Astrocyte of the spinal cord (primary cell): ENCODE results near the gene GRAP.

Experiments used
- DNase-seq: peaks from one replicate; pipeline ENCODE4 v3.0.0; 2011; ENCODE audit warnings: low read depth, low spot score
- H3K4me3 ChIP-seq: 2 replicates; pipeline ENCODE4 v1.5.1; 2011; ENCODE audit warnings: low read depth, mild to moderate bottlenecking, low read length, moderate library complexity
- CTCF ChIP-seq: IDR thresholded peaks from 2 replicates; pipeline ENCODE4 v1.5.1; 2012; ENCODE audit warnings: low read depth, mild to moderate bottlenecking, low read length, inconsistent platforms
- in situ Hi-C: cut with HindIII; loops from 2 replicates; pipeline ENCODE4 v1.10.0; 2017; ENCODE audit warnings: low sequenced_read_pairs

GRAP gene

GRCh38 chr17:18999911-19000310, 46.8 kb downstream of the GRAP start:
- no peak for DNase-seq
- TF ChIP-seq CTCF = no peak
- no peak overlapping the region for H3K4me3 ChIP-seq
- in situ Hi-C loops = no loop called here

DNA sequence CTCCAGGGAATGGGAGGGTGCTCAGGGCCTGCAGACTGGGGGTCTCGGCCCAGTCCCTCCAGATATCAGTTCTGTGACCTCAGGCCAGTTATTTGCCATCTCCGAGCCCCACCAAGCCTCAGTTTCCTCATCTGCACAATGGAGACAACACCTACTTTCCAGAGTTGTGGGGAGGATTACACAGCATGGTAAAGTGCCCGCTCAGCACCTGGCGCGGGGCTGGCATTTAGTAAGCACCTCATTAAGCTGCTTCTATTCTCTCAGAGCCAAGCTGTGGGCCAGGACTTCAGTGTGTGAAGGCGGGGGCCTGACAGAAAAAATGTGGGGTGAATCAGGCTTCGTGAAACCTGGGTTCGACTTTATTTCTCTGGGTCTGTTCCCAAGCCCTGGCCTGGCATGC, 47.4 kb downstream of the GRAP start:
- DNase-seq = no peak
- in situ Hi-C loops = no loop called here
- no peak overlapping the region for H3K4me3 ChIP-seq
- no peak for TF ChIP-seq CTCF

- no peak for TF ChIP-seq CTCF
- H3K4me3 ChIP-seq = no peak overlapping the region
- in situ Hi-C loops = no loop called here
- DNase-seq = no peak
Measured at GRCh38 chr17:18997650-18998196, 49.0 kb downstream of the GRAP start.

GRCh38 chr17:18996458-18996857, 50.3 kb downstream of the GRAP start:
- TF ChIP-seq CTCF = no peak
- in situ Hi-C loops = no loop called here
- H3K4me3 ChIP-seq = no peak overlapping the region
- DNase-seq = no peak

DNA sequence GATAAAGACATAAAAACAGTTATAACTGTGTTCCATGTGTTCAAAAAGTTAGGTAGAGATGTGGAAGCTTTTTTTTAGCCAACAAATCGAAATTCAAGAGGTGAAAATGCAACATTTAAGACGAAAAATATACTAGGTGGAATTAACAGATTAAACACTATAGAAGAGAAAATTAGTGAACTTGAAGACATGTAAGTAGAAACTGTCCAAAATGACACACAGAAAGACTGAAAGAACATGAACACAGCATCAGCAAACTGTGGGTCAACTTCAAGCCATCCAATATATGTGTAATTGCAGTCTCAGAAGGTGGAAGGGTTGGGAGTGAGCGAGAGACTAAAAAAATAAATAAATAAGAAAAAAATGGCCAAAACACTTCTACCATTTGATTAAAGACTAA, 51.5 kb downstream of the GRAP start:
- no peak for DNase-seq
- in situ Hi-C loops = no loop called here
- TF ChIP-seq CTCF = no peak
- H3K4me3 ChIP-seq = no peak overlapping the region

DNA sequence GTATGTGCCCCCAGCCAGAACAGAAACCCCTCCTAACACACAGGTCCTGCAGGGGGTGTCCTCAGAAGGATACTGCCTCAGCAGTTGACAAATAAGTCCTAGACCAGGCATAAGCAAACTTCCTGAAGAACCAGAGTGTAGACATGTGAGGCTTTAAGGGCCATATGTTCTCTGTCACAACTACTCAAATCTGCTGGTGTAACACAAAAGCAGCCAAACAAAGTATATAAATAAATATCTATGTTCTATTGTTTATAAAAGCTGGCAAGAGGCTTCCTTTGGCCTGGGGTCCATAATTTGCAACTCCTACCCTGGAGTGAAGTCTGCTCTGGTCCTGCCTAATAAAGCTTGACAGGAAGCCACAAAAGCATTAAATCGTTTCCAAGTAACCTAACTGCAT, 52.1 kb downstream of the GRAP start:
- in situ Hi-C loops = no loop called here
- DNase-seq = no peak
- TF ChIP-seq CTCF = no peak
- H3K4me3 ChIP-seq = no peak overlapping the region
